NB4 (cell line): ENCODE results near the gene PIK3AP1.

ENCODE experiments used
- POLR2A ChIP-seq: IDR thresholded peaks from 2 replicates; pipeline ENCODE4 v1.6.1; 2011; ENCODE audit warnings: mild to moderate bottlenecking; ENCODE audit not compliant: insufficient read length; ENCODE audit errors: extremely low read depth
- TF ChIP-seq, protein P1 (sequence below): IDR thresholded peaks from one replicate; pipeline ENCODE4 v1.5.1; 2012; ENCODE audit warnings: low read depth, low read length

DNA sequence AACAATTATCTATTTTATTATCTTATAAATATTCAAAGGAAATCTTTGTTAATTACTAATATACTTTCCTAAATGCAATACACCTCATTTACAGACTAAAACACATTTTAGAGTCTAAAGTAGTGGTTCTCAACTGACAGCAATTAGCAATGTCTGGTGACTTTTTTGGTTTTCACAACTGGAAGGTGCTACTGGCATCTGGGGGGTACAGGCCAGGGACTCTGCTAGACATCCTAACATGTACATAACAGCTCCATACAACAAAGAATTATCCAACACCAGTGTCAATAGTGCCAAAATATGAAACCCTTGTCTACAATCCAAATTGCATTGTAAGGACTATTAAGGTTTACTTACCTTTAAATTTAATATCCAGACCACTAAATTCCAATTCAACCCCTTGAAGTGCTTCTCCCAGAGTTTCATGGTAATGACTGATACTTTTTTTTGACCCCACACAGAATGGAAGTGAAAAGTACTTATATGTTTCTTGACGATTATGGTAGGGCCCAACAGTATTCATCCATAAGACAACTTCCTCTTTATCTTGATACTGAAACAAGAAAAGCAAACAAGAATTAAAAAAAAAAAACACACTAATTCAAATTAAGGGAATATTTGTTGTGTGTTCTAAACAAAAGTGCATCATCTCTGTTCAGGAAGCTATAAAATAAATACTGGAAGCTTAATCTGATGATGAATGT lies 143.9 kb downstream of the PIK3AP1 start:
- TF ChIP-seq, protein P1, sequence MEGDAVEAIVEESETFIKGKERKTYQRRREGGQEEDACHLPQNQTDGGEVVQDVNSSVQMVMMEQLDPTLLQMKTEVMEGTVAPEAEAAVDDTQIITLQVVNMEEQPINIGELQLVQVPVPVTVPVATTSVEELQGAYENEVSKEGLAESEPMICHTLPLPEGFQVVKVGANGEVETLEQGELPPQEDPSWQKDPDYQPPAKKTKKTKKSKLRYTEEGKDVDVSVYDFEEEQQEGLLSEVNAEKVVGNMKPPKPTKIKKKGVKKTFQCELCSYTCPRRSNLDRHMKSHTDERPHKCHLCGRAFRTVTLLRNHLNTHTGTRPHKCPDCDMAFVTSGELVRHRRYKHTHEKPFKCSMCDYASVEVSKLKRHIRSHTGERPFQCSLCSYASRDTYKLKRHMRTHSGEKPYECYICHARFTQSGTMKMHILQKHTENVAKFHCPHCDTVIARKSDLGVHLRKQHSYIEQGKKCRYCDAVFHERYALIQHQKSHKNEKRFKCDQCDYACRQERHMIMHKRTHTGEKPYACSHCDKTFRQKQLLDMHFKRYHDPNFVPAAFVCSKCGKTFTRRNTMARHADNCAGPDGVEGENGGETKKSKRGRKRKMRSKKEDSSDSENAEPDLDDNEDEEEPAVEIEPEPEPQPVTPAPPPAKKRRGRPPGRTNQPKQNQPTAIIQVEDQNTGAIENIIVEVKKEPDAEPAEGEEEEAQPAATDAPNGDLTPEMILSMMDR, result no peak
- no peak for TF ChIP-seq POLR2A
